ENCODE measurements around the gene STT3A. TPM values are rescaled to one million over a fixed set of nuclear protein-coding genes. Genes with fewer than 3 reads are reported as not detected.

Gene STT3A
- 10 to 100 TPM; 51.7 to 69.7 TPM for total RNA-seq

DNA sequence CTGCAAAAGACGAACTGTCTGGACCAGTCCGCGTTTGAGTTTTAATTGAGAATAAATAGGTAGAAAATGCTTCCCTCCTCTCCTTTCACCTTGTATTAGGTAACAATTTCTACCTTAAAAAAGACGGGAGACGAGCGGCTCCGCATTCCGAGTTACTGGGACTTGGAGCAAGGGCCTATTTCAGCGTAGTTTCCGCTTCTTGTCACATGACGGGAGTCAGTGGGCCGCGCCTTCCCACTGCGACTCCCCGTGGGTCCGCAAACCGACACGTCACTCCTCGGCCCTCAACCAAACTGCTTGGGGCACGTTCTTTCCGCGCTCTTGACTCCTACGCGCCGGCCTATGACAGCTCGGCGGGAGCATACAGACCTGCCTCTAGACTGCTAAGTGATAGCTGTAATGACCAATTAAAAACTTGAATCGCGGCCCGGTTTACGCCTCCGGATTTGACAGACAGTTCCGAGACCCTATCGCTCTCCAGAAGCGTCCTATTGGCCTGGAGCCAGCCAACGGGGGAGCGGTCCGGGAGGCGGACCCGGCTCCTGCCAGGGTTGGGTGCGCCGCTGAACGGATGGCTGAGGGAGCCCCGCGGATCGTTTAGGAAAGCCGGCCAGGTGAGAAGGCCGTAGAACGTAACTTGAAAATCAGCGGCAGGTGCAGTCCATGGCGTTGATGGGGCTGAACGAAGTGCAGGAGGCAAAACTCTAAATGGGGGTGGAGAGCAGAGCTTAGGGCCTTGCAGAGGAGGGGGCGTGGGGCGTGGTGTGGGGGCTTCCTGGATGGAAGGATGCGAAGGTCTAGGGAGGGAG, at the start of gene STT3A:
TSS of gene STT3A (plus strand) at position 548 of the 809 bp plus-strand sequence. CDS start 3,064 bp downstream, outside the sequence.
- no peaks in the 10 kb centered on the region for H3K9me3 ChIP-seq
- no peaks in the 10 kb centered on the region for H3K27me3 ChIP-seq
- DNase-seq (ENCODE audit: low spot score) = peak; percentile 100
- H3K36me3 ChIP-seq = peaks cover 14% of the 10 kb centered on the region
- TF ChIP-seq, protein P1, sequence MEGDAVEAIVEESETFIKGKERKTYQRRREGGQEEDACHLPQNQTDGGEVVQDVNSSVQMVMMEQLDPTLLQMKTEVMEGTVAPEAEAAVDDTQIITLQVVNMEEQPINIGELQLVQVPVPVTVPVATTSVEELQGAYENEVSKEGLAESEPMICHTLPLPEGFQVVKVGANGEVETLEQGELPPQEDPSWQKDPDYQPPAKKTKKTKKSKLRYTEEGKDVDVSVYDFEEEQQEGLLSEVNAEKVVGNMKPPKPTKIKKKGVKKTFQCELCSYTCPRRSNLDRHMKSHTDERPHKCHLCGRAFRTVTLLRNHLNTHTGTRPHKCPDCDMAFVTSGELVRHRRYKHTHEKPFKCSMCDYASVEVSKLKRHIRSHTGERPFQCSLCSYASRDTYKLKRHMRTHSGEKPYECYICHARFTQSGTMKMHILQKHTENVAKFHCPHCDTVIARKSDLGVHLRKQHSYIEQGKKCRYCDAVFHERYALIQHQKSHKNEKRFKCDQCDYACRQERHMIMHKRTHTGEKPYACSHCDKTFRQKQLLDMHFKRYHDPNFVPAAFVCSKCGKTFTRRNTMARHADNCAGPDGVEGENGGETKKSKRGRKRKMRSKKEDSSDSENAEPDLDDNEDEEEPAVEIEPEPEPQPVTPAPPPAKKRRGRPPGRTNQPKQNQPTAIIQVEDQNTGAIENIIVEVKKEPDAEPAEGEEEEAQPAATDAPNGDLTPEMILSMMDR (IDR thresholded peaks at IDR 0.05) = no peak
- H3K27ac ChIP-seq = peak within 1 kb of the TSS; percentile 90 to 95
- H3K4me1 ChIP-seq = peaks cover 0 to 34% of the 10 kb centered on the region in 2 donors
- peak within 1 kb of the TSS; percentile 93 to 98 for H3K4me3 ChIP-seq

DNA sequence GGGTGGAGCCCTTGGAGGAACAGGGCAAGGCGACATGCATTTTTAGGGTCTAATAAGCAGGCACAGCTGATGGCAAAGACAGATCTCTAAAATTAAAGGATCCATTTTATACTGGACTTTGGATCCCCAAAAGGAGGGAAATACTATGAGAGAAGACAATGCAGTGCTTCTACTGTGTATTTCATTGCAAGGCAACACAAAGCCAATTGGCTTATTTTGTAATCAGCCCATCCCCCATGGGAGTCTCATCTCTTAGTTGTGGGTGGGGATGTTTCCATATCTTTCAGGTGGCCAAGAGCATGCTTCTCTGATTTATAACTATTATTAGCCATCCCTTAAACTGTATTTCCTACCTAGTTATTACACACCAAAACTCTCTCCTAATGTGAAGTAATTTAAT, 41.9 kb upstream of the STT3A start:
- H3K27ac ChIP-seq = no peak overlapping the region
- DNase-seq (ENCODE audit: low spot score) = no peak
- no peaks in the 10 kb centered on the region for H3K4me1 ChIP-seq
- H3K27me3 ChIP-seq = no peaks in the 10 kb centered on the region
- no peaks in the 10 kb centered on the region for H3K36me3 ChIP-seq
- TF ChIP-seq, protein P1 (IDR thresholded peaks at IDR 0.05) = no peak
- H3K4me3 ChIP-seq = no peak overlapping the region
- H3K9me3 ChIP-seq = peaks cover 0 to 20% of the 10 kb centered on the region in 2 donors

DNA sequence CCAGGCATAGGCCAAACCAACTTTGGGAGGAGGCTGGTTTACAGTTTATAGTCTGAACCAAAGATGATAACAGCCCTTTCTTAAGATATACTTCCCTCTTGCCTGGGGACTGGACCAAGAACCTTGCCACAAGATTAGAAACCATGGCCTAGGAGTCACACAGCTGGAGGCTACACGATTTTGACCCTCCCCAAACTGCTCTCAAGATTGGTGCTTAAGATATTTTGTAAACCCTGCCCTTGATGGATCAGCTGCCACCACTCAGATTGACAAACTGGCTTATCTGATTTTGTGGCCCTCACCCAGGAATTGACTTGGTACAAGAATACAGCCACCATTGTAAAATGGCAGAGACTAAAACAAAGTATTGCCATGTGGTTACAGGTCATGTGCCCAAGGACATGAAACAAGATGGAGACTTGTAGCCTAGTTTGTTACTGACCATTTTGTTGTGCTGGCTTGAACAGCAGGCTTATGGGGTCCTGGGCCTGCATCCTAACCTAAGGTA, 40.8 kb upstream of the STT3A start:
- Histone ChIP-seq H3K27me3 (no peaks in the 10 kb centered on the region), H3K4me1 (no peaks in the 10 kb centered on the region), H3K27ac (no peak overlapping the region), H3K9me3 (peaks cover 0 to 20% of the 10 kb centered on the region in 2 donors), H3K4me3 (no peak overlapping the region), H3K36me3 (no peaks in the 10 kb centered on the region)
- no peak for DNase-seq (ENCODE audit: low spot score)
- TF ChIP-seq, protein P1 (IDR thresholded peaks at IDR 0.05) = no peak

DNA sequence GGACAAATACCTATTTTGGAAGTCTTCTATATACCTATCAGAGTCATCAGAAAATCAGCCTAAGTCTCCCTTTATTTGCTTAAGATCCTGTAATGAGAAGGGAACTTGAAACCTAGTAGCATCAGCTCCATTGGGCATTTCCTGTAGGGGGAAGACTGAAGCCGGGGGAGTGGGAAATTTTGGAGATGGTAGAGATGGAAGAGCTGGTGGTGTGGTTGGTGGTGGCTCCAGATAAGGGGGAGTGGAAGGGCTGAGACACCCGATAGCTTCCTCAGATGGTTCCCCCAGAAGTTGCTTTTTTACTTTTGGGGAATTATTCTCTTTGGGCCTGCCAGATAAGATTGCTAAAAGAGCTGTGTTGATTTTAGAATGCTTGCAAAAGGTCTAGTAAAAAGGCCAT, 39.7 kb upstream of the STT3A start:
- no peak for DNase-seq (ENCODE audit: low spot score)
- Histone ChIP-seq H3K4me1 (no peaks in the 10 kb centered on the region), H3K9me3 (peaks cover 0 to 20% of the 10 kb centered on the region in 2 donors), H3K27ac (no peak overlapping the region), H3K4me3 (no peak overlapping the region), H3K27me3 (no peaks in the 10 kb centered on the region), H3K36me3 (no peaks in the 10 kb centered on the region)
- TF ChIP-seq, protein P1 (IDR thresholded peaks at IDR 0.05) = no peak

DNA sequence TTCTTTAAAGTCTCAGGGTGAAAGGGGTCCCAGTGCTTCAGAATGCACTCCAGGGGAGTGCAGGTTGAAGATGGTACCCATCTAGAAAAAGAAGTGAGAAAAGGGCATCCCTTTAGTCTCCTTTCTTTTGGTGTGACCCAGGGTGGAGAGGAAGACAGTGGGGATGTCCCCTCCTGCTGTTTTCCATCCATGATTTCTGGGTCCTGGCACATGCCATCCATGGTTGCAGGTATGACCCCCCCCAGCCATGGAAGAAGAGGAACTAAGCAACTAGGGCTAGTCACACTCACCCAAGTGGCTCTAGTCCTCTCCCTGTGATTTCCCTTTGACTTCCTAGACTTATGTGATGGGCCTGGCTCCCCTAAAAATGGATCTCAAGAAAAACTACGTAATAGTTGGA, 39.3 kb upstream of the STT3A start:
- H3K36me3 ChIP-seq = no peaks in the 10 kb centered on the region
- no peak overlapping the region for H3K27ac ChIP-seq
- no peak for DNase-seq (ENCODE audit: low spot score)
- H3K4me1 ChIP-seq = no peaks in the 10 kb centered on the region
- H3K9me3 ChIP-seq = peaks cover 0 to 20% of the 10 kb centered on the region in 2 donors
- TF ChIP-seq, protein P1 (IDR thresholded peaks at IDR 0.05) = no peak
- no peaks in the 10 kb centered on the region for H3K27me3 ChIP-seq
- H3K4me3 ChIP-seq = no peak overlapping the region
